ENCODE results near the gene CTSE. TPM values are rescaled to one million over a fixed set of nuclear protein-coding genes. Genes with fewer than 3 reads are reported as not detected.
A peak's percentile ranks its signal among the peaks of the same experiment; 100 is the strongest.

CTSE gene
- polyA plus RNA-seq, 2 of the 4 experiments (the other 2 are of a cell fraction), result not detected

DNA sequence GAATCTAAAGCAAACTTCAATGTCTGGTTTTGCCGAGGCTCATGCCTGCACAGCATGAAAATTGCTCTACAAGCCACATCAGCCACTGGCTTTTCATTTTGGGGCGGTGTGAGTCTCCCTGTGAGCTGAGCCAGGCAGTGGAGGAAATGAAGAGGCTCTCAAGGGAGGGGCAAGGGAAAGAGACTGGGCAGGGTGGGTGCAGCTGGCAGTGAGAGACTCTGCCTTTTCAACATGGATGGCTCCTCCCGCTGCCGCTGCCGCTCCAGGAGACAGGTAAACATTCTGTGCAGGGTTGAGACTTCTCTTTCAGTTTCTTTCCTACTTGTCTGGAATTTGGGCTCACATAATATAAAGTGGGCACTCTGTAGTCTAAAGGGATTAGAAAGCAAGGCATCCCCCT, 11.3 kb upstream of the CTSE start:
- TF ChIP-seq CBX8 (IDR thresholded peaks at IDR 0.05), result no peak
- FAIRE-seq, result no peak
- no peaks in the 10 kb centered on the region for H3K9me3 ChIP-seq
- H3K4me1 ChIP-seq, result peaks cover 3% of the 10 kb centered on the region; the same call in 1 of the 3 replicates
- ChIA-PET POLR2A (no interaction called here), CTCF (interaction anchor here (1.2 to 6.7 kb wide), 2 partner anchors 58 to 69 kb away, joined by 4 to 67 read pairs; no protein-coding TSS in a partner anchor)
- no peak overlapping the region for H3K4me3 ChIP-seq
- WGBS (ENCODE audit: missing lambda C conversion rate), result 57% methylated on average over 5 of the region's 5 CpGs
- no peak for ATAC-seq
- H3K4me2 ChIP-seq, result no peak overlapping the region
- DNase-seq (ENCODE audit: low read depth in 1 of 2, low spot score in 1 of 2), result no peak
- H3K27ac ChIP-seq, result no peak overlapping the region

DNA sequence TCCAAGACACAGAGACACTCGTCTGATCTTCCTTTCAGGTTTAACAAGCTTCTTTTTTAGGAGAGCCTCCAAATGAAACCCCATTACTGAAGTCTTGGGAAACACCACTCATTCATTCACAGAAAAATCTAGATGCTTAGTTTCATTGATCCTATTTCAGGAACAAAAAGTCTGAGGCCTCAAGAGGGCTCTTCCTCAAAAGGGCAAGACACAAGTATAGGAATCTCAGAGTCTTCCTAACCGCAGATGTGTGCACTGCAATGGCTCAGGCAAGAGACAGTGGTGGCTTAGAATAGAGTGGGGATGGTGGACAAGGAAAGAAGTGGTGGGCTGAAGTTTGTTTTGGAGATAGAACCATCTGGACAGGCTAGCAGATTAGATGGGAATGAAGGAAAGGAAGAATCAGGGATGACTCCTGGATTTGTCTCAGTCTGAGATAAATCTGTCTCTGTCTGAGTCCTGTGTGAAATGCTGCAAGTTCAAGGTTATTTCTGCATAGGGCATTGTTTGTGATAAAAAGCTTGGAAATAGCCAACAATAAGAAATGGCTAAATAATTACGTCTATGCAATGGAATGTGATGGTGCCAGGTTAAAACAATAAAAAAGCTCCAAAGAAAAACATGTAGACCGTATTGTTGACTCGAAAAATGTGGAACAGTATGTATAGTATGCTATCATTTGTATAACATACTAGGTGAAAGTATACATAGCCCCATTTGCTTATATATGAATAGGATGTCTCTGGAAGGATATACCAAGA, 8.9 kb upstream of the CTSE start:
- DNase-seq (ENCODE audit: low read depth in 1 of 2, low spot score in 1 of 2), result no peak
- Histone ChIP-seq H3K4me3 (no peak overlapping the region), H3K4me2 (no peak overlapping the region), H3K9me3 (no peaks in the 10 kb centered on the region), H3K4me1 (peaks cover 3% of the 10 kb centered on the region; the same call in 1 of the 3 replicates), H3K27ac (no peak overlapping the region)
- FAIRE-seq, result no peak
- POLR2A ChIA-PET, result no interaction called here
- ATAC-seq, result no peak
- TF ChIP-seq GATA3 (IDR thresholded peaks at IDR 0.05; ENCODE audit: borderline replicate concordance), result no peak
- TF ChIP-seq CBX2 (IDR thresholded peaks at IDR 0.05; ENCODE audit: borderline replicate concordance, low read depth), result no peak
- CTCF ChIA-PET, result interaction anchor here (1.0 to 6.7 kb wide), 10 partner anchors 10 to 950 kb away, joined by 3 to 67 read pairs (median 16); no protein-coding TSS in a partner anchor
- 52% methylated on average over 5 of the region's 5 CpGs for WGBS (ENCODE audit: missing lambda C conversion rate)

DNA sequence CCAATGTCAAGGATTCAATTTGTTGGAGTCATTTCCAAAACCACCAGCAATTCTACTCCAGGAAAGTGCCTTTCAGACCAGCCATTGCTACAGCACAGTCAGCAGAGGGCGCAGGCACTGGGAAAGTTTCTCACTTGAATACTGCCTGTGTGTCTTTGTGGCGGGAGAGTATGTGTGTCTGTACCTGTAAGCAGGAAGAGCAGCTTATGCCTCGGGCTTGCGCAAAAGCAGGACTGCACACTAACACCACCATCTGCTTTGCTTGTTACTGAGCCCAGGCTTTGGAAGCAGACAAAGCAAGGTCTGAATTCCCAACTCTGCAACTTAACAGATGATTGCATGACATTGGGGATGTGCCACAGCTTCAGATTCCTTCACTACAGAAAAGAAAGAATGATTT, 7.0 kb upstream of the CTSE start:
- Histone ChIP-seq H3K9me3 (peaks cover 3% of the 10 kb centered on the region; the same call in 1 of the 3 replicates), H3K27ac (no peak overlapping the region), H3K4me3 (no peak overlapping the region), H3K4me2 (peak overlapping the region; percentile 42; the same call in 2 of the 3 replicates), H3K4me1 (peaks cover 3% of the 10 kb centered on the region; the same call in 1 of the 3 replicates)
- peak; percentile 58 to 83 for DNase-seq (ENCODE audit: low read depth in 1 of 2, low spot score in 1 of 2)
- no peak for FAIRE-seq
- ChIA-PET CTCF (interaction anchor here (0.7 to 6.7 kb wide), 37 partner anchors 8 to 371 kb away, joined by 3 to 67 read pairs (median 4); partner anchors contain the start of gene RAB7B), POLR2A (no interaction called here)
- TF ChIP-seq HDAC2 (IDR thresholded peaks at IDR 0.05) (no peak), PHF8 (IDR thresholded peaks at IDR 0.05; ENCODE audit: borderline replicate concordance, low read depth) (no peak), FOSL2 (IDR thresholded peaks at IDR 0.05) (no peak), FOSL2 (CRISPR knock-in tag; IDR thresholded peaks at IDR 0.05) (no peak), NPAS2 (CRISPR knock-in tag; IDR thresholded peaks at IDR 0.05; ENCODE audit: borderline replicate concordance) (no peak), RAD21 (conservative IDR thresholded peaks at IDR 0.05 in 1 of 2, IDR thresholded peaks at IDR 0.05 in 1 of 2) (peak; percentile 70 to 71), CEBPB (IDR thresholded peaks at IDR 0.05) (no peak), HOXB5 (CRISPR knock-in tag; IDR thresholded peaks at IDR 0.05) (no peak), SMC3 (IDR thresholded peaks at IDR 0.05) (peak; percentile 92), TFCP2L1 (CRISPR knock-in tag; IDR thresholded peaks at IDR 0.05) (no peak)
- TF ChIP-seq, protein P1, sequence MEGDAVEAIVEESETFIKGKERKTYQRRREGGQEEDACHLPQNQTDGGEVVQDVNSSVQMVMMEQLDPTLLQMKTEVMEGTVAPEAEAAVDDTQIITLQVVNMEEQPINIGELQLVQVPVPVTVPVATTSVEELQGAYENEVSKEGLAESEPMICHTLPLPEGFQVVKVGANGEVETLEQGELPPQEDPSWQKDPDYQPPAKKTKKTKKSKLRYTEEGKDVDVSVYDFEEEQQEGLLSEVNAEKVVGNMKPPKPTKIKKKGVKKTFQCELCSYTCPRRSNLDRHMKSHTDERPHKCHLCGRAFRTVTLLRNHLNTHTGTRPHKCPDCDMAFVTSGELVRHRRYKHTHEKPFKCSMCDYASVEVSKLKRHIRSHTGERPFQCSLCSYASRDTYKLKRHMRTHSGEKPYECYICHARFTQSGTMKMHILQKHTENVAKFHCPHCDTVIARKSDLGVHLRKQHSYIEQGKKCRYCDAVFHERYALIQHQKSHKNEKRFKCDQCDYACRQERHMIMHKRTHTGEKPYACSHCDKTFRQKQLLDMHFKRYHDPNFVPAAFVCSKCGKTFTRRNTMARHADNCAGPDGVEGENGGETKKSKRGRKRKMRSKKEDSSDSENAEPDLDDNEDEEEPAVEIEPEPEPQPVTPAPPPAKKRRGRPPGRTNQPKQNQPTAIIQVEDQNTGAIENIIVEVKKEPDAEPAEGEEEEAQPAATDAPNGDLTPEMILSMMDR (IDR thresholded peaks at IDR 0.05), result peak; percentile 85
- TF ChIP-seq, protein P2, sequence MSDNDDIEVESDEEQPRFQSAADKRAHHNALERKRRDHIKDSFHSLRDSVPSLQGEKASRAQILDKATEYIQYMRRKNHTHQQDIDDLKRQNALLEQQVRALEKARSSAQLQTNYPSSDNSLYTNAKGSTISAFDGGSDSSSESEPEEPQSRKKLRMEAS (IDR thresholded peaks at IDR 0.05), result 0 out of 2 replicates have a peak, but pooled peaks have one; percentile 21
- TF ChIP-seq, protein P3, sequence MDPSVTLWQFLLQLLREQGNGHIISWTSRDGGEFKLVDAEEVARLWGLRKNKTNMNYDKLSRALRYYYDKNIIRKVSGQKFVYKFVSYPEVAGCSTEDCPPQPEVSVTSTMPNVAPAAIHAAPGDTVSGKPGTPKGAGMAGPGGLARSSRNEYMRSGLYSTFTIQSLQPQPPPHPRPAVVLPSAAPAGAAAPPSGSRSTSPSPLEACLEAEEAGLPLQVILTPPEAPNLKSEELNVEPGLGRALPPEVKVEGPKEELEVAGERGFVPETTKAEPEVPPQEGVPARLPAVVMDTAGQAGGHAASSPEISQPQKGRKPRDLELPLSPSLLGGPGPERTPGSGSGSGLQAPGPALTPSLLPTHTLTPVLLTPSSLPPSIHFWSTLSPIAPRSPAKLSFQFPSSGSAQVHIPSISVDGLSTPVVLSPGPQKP (IDR thresholded peaks at IDR 0.05; ENCODE audit: low read depth, low read length), result no peak
- TF ChIP-seq, protein P4, sequence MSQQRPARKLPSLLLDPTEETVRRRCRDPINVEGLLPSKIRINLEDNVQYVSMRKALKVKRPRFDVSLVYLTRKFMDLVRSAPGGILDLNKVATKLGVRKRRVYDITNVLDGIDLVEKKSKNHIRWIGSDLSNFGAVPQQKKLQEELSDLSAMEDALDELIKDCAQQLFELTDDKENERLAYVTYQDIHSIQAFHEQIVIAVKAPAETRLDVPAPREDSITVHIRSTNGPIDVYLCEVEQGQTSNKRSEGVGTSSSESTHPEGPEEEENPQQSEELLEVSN (IDR thresholded peaks at IDR 0.05; ENCODE audit: borderline replicate concordance, low read depth), result peak; percentile 51; the same call in 1 of the 2 replicates
- peak; percentile 96 to 99 for ATAC-seq
- WGBS (ENCODE audit: missing lambda C conversion rate), result 4% methylated on average over 4 of the region's 4 CpGs
